HL-60 (cell line): ENCODE data around the gene CYB5RL.

ENCODE experiments used
- DNase-seq, 2 experiments: peaks; one replicate each; pipeline ENCODE4 v3.0.0-alpha.2; 2010 to 2020; ENCODE audit warnings: low read depth in 1 of 2, low spot score in 1 of 2
- H3K27ac ChIP-seq: fragments of 250-450 bp; sonication (Bioruptor Pico); replicated peaks from 2 replicates; pipeline ENCODE4 v1.5.1; 2020; ENCODE audit warnings: mild to moderate bottlenecking, moderate library complexity
- H3K27me3 ChIP-seq: fragments of 250-450 bp; sonication (Bioruptor Pico); 2 replicates; pipeline ENCODE4 v1.5.1; 2021; ENCODE audit warnings: mild to moderate bottlenecking, moderate library complexity; ENCODE audit not compliant: insufficient read depth, poor library complexity, severe bottlenecking
- H3K4me3 ChIP-seq: replicated peaks from 2 replicates; pipeline ENCODE4 v1.5.1; 2011; ENCODE audit warnings: mild to moderate bottlenecking, control low read depth, low read length; ENCODE audit not compliant: insufficient read depth
- CTCF ChIP-seq: IDR thresholded peaks from one replicate; pipeline ENCODE4 v1.5.1; 2011; ENCODE audit warnings: low read length, control low read depth, inconsistent platforms; ENCODE audit not compliant: insufficient read depth
- GABPA ChIP-seq: IDR thresholded peaks from 2 replicates; pipeline ENCODE4 v1.6.1; 2012; ENCODE audit warnings: low read depth
- POLR2AphosphoS5 ChIP-seq: IDR thresholded peaks from 2 replicates; pipeline ENCODE4 v1.6.1; 2012; ENCODE audit warnings: low read depth
- REST ChIP-seq: IDR thresholded peaks from 2 replicates; pipeline ENCODE4 v1.6.1; 2012; ENCODE audit warnings: low read depth; ENCODE audit not compliant: insufficient replicate concordance
- SPI1 ChIP-seq: IDR thresholded peaks from 2 replicates; pipeline ENCODE4 v1.6.1; 2012; ENCODE audit warnings: low read depth, mild to moderate bottlenecking, borderline replicate concordance

CYB5RL gene

GRCh38 chr1:54161495-54162168 is 38.2 kb downstream of the CYB5RL start:
- no peak for TF ChIP-seq GABPA
- TF ChIP-seq CTCF: no peak
- no peak for TF ChIP-seq REST
- TF ChIP-seq SPI1: no peak
- no peak for TF ChIP-seq POLR2AphosphoS5
- H3K27me3 ChIP-seq: no peaks in the 10 kb centered on the region
- DNase-seq: no peak
- no peak overlapping the region for H3K4me3 ChIP-seq
- no peak overlapping the region for H3K27ac ChIP-seq

GRCh38 chr1:54160351-54160750 is 39.5 kb downstream of the CYB5RL start:
- TF ChIP-seq CTCF: no peak
- TF ChIP-seq SPI1: no peak
- no peak for TF ChIP-seq REST
- no peak for TF ChIP-seq POLR2AphosphoS5
- no peak for TF ChIP-seq GABPA
- no peak overlapping the region for H3K27ac ChIP-seq
- no peak for DNase-seq
- H3K4me3 ChIP-seq: no peak overlapping the region
- H3K27me3 ChIP-seq: no peaks in the 10 kb centered on the region

- TF ChIP-seq POLR2AphosphoS5: no peak
- TF ChIP-seq REST: no peak
- no peak for TF ChIP-seq GABPA
- no peak for TF ChIP-seq CTCF
- no peak for TF ChIP-seq SPI1
- Histone ChIP-seq H3K27ac (no peak overlapping the region), H3K4me3 (no peak overlapping the region), H3K27me3 (no peaks in the 10 kb centered on the region)
- DNase-seq: no peak
Observed at GRCh38 chr1:54159733-54160316, 40.0 kb downstream of the CYB5RL start.
